Stimulated activated CD4-positive, alpha-beta T cell treated with anti-CD3 and anti-CD28 coated beads, Interleukin-2, amount 100 ng/mL, for 48 hours (primary cell): ENCODE measurements around the gene CIPC.

Source experiments
- DNase-seq, 2 donors: peaks; one replicate each; pipeline ENCODE4 v3.0.0-alpha.2; 2020

CIPC gene

DNA sequence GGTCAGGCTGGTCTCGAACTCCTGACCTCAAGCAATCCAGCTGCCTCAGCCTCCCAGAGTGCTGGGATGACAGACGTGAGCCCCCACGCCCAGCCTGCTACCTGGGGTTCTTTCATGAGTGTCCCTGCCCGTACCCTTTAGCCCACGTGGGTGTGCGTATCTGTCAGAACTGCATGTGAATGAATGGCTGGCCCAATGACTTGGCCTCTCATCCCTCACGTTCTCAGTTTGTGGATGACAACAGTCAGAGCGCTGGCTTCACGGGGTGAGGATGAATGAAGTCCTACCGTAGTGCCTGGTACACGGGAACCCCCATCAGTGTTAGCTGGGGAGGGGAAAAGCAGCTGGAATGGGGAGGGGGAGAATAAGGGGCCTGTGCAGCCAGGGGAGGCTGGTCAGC, 59.7 kb downstream of the CIPC start:
- DNase-seq = no peak

DNA sequence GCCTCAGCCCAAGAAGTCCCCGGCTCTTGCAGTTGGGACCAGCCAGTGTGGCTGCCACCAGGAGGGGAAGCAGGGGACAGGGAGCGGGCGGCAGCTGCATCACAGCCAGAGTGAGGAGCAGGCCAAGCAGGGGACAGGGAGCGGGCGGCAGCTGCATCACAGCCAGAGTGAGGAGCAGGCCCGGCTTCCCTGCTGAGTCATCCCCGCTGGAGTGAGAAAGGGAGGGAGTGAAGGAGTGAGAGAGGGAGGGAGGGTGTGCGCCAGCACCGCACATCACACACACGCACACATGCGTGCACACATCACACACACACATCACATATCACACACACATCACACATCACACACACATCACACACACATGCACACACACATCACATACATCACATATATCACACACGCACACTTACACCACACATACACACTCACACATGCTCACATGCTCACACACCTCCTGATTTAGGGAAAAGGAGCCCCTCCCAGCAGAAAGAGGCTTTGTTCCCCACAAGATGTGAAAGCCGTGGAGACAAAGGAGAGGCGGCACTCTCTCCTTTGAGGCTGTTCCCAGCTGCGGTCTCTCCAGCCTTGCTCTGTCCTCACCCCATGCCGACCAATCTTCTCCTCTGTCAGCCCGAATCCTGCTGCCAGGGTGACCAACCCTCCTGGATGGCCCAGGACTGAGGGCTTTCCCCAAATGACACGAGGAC, 60.3 kb downstream of the CIPC start:
- DNase-seq = no peak

DNA sequence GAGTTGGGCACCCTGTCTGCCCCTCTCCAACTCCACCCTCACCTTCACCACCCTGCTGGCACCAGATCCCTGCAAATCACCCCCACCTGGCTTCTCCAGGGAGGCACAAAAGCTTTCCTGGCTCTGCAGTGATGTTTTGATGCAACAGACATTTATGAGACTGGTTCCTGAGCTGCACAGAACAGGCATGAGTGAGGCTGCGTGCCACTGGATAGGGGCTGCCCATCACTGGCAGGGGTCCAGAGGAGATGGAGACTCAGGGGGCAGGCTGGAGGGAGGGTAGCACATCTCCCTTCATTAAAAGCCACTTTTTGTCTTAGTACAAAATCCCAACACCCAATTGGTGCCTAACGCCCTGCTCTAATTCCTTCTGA, 60.8 kb downstream of the CIPC start:
- DNase-seq = no peak

DNA sequence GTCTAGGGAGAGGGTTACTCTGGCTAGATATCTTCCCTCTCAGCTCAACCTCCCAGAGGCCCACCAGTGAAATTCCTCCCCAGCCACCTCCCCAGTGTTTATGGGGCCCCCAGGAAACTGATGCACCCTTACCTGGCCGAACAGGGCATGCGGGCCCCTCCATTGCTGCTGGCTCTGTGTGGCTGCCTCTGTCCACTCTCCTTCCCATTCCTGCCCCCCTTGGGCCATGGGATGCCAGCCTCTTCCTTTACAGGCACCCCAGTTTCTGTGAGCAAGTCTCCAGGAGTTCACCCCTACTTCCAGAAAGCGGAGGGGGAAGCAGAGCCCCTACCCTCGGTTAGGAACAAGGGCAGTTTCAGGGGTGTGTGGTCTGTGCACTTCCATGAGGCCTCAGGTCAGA, 63.0 kb downstream of the CIPC start:
- DNase-seq = no peak
